Fibroblast of lung (primary cell): ENCODE measurements around the gene BAX.
"Not testable (repeated sequence)": the region's sequence is repeated elsewhere in the genome, so short reads cannot be mapped to it uniquely, and the experiment has no call there.

Experiments used
- CTCF ChIP-seq, 2 donors: IDR thresholded peaks in 1 of 2; conservative IDR thresholded peaks in 1 of 2; 1 replicate in 1 of 2; 2 replicates in 1 of 2; pipeline ENCODE4 v1.5.1; 2011 to 2012; ENCODE audit warnings: low read length in 2 of 2, control low read depth in 1 of 2, inconsistent platforms in 1 of 2, low read depth in 1 of 2, mild to moderate bottlenecking in 1 of 2
- EZH2 ChIP-seq: IDR thresholded peaks from 2 replicates; pipeline ENCODE4 v1.5.1; 2012; ENCODE audit warnings: low read length, control low read depth, mild to moderate bottlenecking; ENCODE audit errors: missing control alignments

GRCh38 chr19:48927692-48928091 is 27.0 kb upstream of the BAX start:
- TF ChIP-seq CTCF (conservative IDR thresholded peaks at IDR 0.05 in 1 of 2, IDR thresholded peaks at IDR 0.05 in 1 of 2; ENCODE audit: low read depth in 1 of 2, low read length in 2 of 2); EZH2: not testable (repeated sequence)
